Measurements from ENCODE around the gene NRG2.

The NRG2 gene

DNA sequence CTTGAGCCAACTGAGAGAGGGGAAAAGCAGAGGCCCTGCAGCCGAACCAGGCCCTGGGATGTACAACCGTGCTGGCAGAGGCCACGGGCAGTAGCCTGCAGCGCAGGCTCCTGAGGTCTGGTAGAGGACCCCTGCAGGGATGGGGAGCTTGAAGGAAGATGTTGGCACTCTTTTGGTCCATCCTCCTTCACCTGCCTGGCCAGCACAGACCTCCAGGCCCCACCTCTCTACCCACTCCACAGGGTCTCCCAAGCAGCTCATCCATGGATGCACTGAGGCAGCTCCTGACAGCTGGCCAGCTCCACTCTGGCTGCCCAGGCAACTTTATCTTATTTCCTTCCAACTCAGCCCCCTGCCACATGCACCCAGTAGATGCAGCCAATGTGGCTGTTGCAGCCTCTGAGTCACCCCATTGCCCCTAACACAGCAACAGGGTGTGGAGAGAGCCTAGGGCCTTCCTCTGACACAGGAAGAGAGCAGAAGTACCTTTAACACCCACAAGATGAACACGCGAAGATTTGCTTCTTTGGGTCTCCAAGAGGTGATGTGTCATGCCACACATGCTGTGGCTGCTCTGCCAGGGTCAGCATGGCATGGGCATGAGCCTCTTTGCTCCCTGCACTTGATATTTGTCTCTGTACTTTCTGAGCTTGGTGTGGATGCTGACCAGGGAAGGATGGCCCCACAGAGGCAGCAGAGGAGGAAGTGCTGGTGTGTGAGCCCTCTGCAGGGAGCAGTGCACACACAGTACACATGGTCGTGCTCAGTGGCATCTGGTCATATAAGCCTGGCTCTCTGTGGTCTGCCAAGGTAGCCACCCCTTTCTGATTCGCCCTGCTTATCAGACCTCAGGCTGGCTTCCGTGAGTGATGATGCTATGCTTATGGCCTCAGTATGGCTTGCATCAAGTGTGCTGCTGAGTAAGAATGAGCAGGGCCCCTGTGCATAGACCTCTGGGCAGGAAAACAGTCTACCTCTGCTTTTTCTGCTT lies 117.2 kb downstream of the NRG2 start:
- Histone ChIP-seq H3K36me3 (ENCODE audit: control insufficient read depth, insufficient read depth, low read length) (no peaks in the 10 kb centered on the region), H3K27me3 (ENCODE audit: control insufficient read depth, insufficient read depth, low read length) (no peaks in the 10 kb centered on the region), H3K4me1 (ENCODE audit: control insufficient read depth, insufficient read depth, low read length) (no peaks in the 10 kb centered on the region), H3K9me3 (ENCODE audit: control insufficient read depth, insufficient read depth, low read length) (no peaks in the 10 kb centered on the region), H3K27ac (ENCODE audit: low read length) (no peak overlapping the region), H3K4me3 (ENCODE audit: low read length) (no peak overlapping the region)
- DNase-seq (ENCODE audit: low read depth, low spot score) = no peak
- no CpG with 5 or more reads among the region's 9 CpGs for WGBS (ENCODE audit: insufficient coverage, insufficient read length)

GRCh38 chr5:139925216-139925562 lies 117.9 kb downstream of the NRG2 start:
- Histone ChIP-seq H3K27ac (ENCODE audit: low read length) (no peak overlapping the region), H3K4me3 (ENCODE audit: low read length) (no peak overlapping the region), H3K9me3 (ENCODE audit: control insufficient read depth, insufficient read depth, low read length) (no peaks in the 10 kb centered on the region), H3K27me3 (ENCODE audit: control insufficient read depth, insufficient read depth, low read length) (no peaks in the 10 kb centered on the region), H3K36me3 (ENCODE audit: control insufficient read depth, insufficient read depth, low read length) (no peaks in the 10 kb centered on the region), H3K4me1 (ENCODE audit: control insufficient read depth, insufficient read depth, low read length) (no peaks in the 10 kb centered on the region)
- no peak for DNase-seq (ENCODE audit: low read depth, low spot score)
- WGBS (ENCODE audit: insufficient coverage, insufficient read length) = no CpG with 5 or more reads among the region's 6 CpGs

DNA sequence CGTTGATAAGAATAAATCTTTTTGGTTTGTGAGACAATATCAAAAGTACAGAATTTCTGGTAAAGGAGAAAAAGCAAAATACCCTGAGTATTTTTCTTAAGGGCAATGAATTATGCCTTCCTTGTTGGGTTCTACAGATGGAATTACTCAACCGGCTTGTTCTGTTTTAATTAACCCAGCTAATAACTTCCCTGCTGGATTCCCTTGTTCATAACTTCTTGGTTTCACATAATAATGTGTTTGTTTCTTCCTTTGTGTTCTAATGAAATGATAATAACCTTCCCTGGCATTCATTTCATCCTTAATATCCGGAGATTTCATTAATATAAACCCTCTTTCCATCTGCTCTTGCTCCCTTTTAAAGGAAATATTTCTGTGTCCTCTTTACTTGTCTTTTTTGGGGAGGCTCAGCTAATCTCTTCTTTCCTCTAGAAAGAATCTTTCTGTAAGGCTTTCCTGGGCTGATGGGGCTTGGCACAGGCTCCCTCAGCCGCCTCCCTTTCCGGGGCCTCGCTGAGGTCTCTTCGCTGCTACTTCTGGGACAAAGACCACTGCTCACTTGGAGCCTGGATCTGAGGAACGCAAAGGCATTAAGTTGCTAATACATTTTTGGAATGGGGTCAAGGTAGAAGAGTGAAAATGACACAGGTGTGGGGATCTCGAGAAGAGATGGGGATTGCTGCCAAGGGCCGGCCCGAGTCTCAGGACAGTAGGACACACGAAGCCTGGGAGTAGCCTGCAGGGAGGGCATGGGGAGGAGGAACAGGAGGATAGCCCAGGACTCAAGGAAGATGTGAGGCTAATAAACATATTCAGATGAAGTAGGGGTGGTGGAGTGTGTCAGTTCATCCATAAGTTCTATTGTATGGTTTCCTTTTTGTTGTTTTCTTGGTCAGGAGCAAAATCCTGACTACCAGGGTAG lies 118.5 kb downstream of the NRG2 start:
- Histone ChIP-seq H3K4me3 (ENCODE audit: low read length) (no peak overlapping the region), H3K27ac (ENCODE audit: low read length) (no peak overlapping the region), H3K4me1 (ENCODE audit: control insufficient read depth, insufficient read depth, low read length) (no peaks in the 10 kb centered on the region), H3K9me3 (ENCODE audit: control insufficient read depth, insufficient read depth, low read length) (no peaks in the 10 kb centered on the region), H3K27me3 (ENCODE audit: control insufficient read depth, insufficient read depth, low read length) (no peaks in the 10 kb centered on the region), H3K36me3 (ENCODE audit: control insufficient read depth, insufficient read depth, low read length) (no peaks in the 10 kb centered on the region)
- WGBS (ENCODE audit: insufficient coverage, insufficient read length) = no CpG with 5 or more reads among the region's 12 CpGs
- no peak for DNase-seq (ENCODE audit: low read depth, low spot score)

DNA sequence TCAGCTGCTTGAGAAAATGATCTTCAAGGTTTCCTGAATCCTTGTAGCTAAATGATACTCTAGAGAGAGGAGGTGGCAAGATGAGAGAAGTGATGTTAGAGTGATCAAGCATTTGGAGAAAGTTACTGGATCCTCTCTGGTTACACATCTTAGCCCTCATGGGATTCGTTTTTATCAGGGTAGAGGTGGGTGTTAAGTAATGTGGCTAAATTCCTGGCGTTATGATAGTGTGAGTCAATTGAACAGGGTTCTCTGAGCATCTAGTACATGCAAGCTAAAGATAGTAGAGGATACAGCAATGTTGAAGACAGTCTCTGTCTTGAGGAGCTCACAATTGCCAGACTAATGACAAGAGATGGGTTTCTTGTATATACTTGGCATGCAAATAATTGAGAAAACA lies 123.8 kb downstream of the NRG2 start:
- no peaks in the 10 kb centered on the region for H3K27me3 ChIP-seq (ENCODE audit: control insufficient read depth, insufficient read depth, low read length)
- H3K4me1 ChIP-seq (ENCODE audit: control insufficient read depth, insufficient read depth, low read length) = peaks cover 1% of the 10 kb centered on the region; the same call in 1 of the 2 replicates
- no CpG with 5 or more reads among the region's 2 CpGs for WGBS (ENCODE audit: insufficient coverage, insufficient read length)
- H3K9me3 ChIP-seq (ENCODE audit: control insufficient read depth, insufficient read depth, low read length) = no peaks in the 10 kb centered on the region
- H3K27ac ChIP-seq (ENCODE audit: low read length) = no peak overlapping the region
- no peak overlapping the region for H3K4me3 ChIP-seq (ENCODE audit: low read length)
- no peak for DNase-seq (ENCODE audit: low read depth, low spot score)
- no peaks in the 10 kb centered on the region for H3K36me3 ChIP-seq (ENCODE audit: control insufficient read depth, insufficient read depth, low read length)

DNA sequence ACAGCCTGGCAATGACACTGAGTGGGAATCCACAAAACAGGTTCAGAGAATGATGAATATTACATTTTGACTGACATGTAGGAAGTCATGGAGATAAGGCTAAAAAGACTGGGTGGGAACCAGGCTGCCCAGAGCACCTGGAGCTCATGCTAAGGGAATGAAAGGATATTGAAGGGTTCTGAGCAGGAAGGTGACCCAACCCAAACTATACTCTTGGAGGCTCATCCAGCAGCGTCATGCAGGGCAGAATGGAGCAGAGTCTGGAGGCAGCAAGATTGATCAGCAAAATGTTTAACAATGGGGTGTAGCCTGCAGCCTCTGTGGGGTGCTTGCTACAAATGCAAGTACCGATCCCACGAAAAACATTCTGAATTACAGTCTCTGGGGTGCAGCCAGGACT lies 127.3 kb downstream of the NRG2 start:
- WGBS (ENCODE audit: insufficient coverage, insufficient read length) = no CpG with 5 or more reads among the region's 3 CpGs
- Histone ChIP-seq H3K36me3 (ENCODE audit: control insufficient read depth, insufficient read depth, low read length) (no peaks in the 10 kb centered on the region), H3K27ac (ENCODE audit: low read length) (no peak overlapping the region), H3K4me1 (ENCODE audit: control insufficient read depth, insufficient read depth, low read length) (peaks cover 1% of the 10 kb centered on the region; the same call in 1 of the 2 replicates), H3K27me3 (ENCODE audit: control insufficient read depth, insufficient read depth, low read length) (no peaks in the 10 kb centered on the region), H3K4me3 (ENCODE audit: low read length) (no peak overlapping the region), H3K9me3 (ENCODE audit: control insufficient read depth, insufficient read depth, low read length) (no peaks in the 10 kb centered on the region)
- DNase-seq (ENCODE audit: low read depth, low spot score) = no peak

- Histone ChIP-seq H3K4me3 (ENCODE audit: low read length) (no peak overlapping the region), H3K27me3 (ENCODE audit: control insufficient read depth, insufficient read depth, low read length) (no peaks in the 10 kb centered on the region), H3K36me3 (ENCODE audit: control insufficient read depth, insufficient read depth, low read length) (no peaks in the 10 kb centered on the region), H3K27ac (ENCODE audit: low read length) (no peak overlapping the region), H3K4me1 (ENCODE audit: control insufficient read depth, insufficient read depth, low read length) (peaks cover 1% of the 10 kb centered on the region; the same call in 1 of the 2 replicates), H3K9me3 (ENCODE audit: control insufficient read depth, insufficient read depth, low read length) (no peaks in the 10 kb centered on the region)
- DNase-seq (ENCODE audit: low read depth, low spot score) = no peak
- no CpG with 5 or more reads among the region's 3 CpGs for WGBS (ENCODE audit: insufficient coverage, insufficient read length)
Measured at GRCh38 chr5:139915266-139915665, 127.8 kb downstream of the NRG2 start.

DNA sequence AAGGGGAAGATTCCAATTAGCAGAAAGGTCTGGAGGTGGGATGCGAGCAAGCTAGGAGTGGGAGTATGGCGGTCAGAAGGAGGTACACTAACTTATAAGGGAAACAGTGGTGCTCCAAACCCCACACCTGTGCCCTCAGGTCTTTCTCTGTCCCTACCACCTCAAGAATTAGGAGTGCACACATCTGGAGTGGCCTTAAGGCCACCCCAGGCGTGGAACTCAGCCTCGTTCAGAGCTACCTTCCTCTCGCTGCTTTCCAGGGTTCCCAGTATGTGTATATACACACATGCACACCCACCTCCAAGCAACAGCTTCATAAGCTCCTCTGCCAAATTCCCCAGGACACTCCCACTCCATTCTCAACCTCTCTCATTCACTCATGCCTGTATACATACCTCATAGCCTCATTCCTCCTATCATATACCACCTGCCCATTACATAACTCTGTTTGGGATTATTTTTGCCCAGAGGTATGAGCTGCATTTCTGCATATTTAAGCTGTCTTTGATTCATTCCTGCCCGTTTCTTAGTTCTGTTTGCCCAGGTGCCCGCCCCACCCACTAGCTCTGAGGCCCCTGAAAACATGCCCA lies 128.8 kb downstream of the NRG2 start:
- no peak for DNase-seq (ENCODE audit: low read depth, low spot score)
- no peaks in the 10 kb centered on the region for H3K27me3 ChIP-seq (ENCODE audit: control insufficient read depth, insufficient read depth, low read length)
- H3K36me3 ChIP-seq (ENCODE audit: control insufficient read depth, insufficient read depth, low read length) = no peaks in the 10 kb centered on the region
- H3K4me1 ChIP-seq (ENCODE audit: control insufficient read depth, insufficient read depth, low read length) = peaks cover 1% of the 10 kb centered on the region; the same call in 1 of the 2 replicates
- no peaks in the 10 kb centered on the region for H3K9me3 ChIP-seq (ENCODE audit: control insufficient read depth, insufficient read depth, low read length)
- no peak overlapping the region for H3K27ac ChIP-seq (ENCODE audit: low read length)
- no CpG with 5 or more reads among the region's 7 CpGs for WGBS (ENCODE audit: insufficient coverage, insufficient read length)
- H3K4me3 ChIP-seq (ENCODE audit: low read length) = no peak overlapping the region

- Histone ChIP-seq H3K36me3 (ENCODE audit: control insufficient read depth, insufficient read depth, low read length) (no peaks in the 10 kb centered on the region), H3K4me1 (ENCODE audit: control insufficient read depth, insufficient read depth, low read length) (peaks cover 1% of the 10 kb centered on the region; the same call in 1 of the 2 replicates), H3K9me3 (ENCODE audit: control insufficient read depth, insufficient read depth, low read length) (no peaks in the 10 kb centered on the region), H3K27ac (ENCODE audit: low read length) (no peak overlapping the region), H3K27me3 (ENCODE audit: control insufficient read depth, insufficient read depth, low read length) (no peaks in the 10 kb centered on the region), H3K4me3 (ENCODE audit: low read length) (no peak overlapping the region)
- no peak for DNase-seq (ENCODE audit: low read depth, low spot score)
- no CpG with 5 or more reads among the region's 4 CpGs for WGBS (ENCODE audit: insufficient coverage, insufficient read length)
Measured at GRCh38 chr5:139912804-139913203, 130.3 kb downstream of the NRG2 start.

- Histone ChIP-seq H3K36me3 (ENCODE audit: control insufficient read depth, insufficient read depth, low read length) (no peaks in the 10 kb centered on the region), H3K4me3 (ENCODE audit: low read length) (no peak overlapping the region), H3K27ac (ENCODE audit: low read length) (no peak overlapping the region), H3K9me3 (ENCODE audit: control insufficient read depth, insufficient read depth, low read length) (no peaks in the 10 kb centered on the region), H3K4me1 (ENCODE audit: control insufficient read depth, insufficient read depth, low read length) (peaks cover 1% of the 10 kb centered on the region; the same call in 1 of the 2 replicates), H3K27me3 (ENCODE audit: control insufficient read depth, insufficient read depth, low read length) (no peaks in the 10 kb centered on the region)
- WGBS (ENCODE audit: insufficient coverage, insufficient read length) = no CpG with 5 or more reads among the region's 3 CpGs
- DNase-seq (ENCODE audit: low read depth, low spot score) = no peak
Measured at GRCh38 chr5:139912158-139912557, 130.9 kb downstream of the NRG2 start.

Measured in iPS DF 6.9 (cell line).